ENCODE results near the gene DSG3.

DSG3 gene

DNA sequence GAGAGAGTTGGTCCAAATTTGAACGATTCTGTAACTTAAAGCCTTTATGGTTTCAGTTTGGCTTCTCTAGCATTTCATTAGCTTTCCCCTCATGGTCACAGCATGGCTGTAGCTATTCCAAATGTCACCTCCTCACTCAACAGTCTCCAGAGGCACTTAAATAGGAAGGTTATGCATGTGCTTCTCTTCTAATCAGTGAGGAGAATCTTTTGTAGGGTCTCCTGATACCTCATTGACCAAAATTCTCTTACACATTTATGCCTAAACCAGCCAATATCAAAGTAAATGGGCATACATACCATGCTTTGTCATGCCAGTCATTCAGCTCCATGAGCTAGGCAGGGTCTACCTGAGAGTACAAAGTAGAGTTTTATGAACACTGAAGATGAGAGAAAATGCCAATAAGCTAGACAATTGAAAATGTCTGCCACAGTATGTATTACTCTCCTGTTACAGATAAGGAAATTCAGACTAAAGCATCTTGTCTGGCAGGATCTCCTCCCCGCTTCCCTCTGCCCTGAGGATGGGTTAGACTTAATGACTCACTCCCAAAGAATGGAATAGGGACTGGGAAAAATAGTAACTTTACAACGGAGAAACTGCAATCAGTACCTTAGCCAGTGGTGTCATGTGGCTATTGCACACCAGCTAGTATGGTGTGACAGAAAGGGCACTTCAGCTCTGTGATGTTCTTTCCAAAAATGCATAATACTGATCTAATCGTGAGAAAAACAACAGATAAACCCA, 65.8 kb downstream of the DSG3 start:
- no peak for DNase-seq

- DNase-seq: no peak
These were observed 68.9 kb downstream of the DSG3 start for GRCh38 chr18:31516437-31516836.

GRCh38 chr18:31526374-31526773, 78.8 kb downstream of the DSG3 start:
- no peak for DNase-seq
